Body of pancreas (tissue), 4 donors: ENCODE measurements around the gene TSPAN18. TPM values are rescaled to one million over a fixed set of nuclear protein-coding genes. Genes with fewer than 3 reads are reported as not detected.

Experiments
- ATAC-seq: fragments of 150-250 bp; one replicate; pipeline ENCODE4 v1.9.1; 2016
- DNase-seq, 4 donors: peaks; one replicate each; pipeline ENCODE4 v3.0.0-alpha.2; 2019
- H3K27ac ChIP-seq, 4 donors: fragments of 200-600 bp; sonication (generic); 1 replicate in 3 of 4; 2 replicates in 1 of 4; pipeline versions ENCODE4 v1.5.1 to v1.6.1; 2016 to 2019; ENCODE audit warnings: mild to moderate bottlenecking in 1 of 4, mixed read lengths in 1 of 4, moderate library complexity in 1 of 4
- H3K27me3 ChIP-seq, 2 donors: fragments of 200-600 bp; sonication (generic); one replicate each; pipeline ENCODE4 v1.6.0; 2016; ENCODE audit warnings: mild to moderate bottlenecking in 1 of 2
- H3K36me3 ChIP-seq, 2 donors: fragments of 200-600 bp; sonication (generic); replicated peaks in 1 of 2; 2 replicates each; pipeline ENCODE4 v1.5.1; 2016; ENCODE audit warnings: low read depth in 2 of 2; ENCODE audit not compliant: insufficient read depth in 1 of 2
- H3K4me1 ChIP-seq: fragments of 200-600 bp; sonication (generic); one replicate; pipeline ENCODE4 v1.6.0; 2016
- H3K4me3 ChIP-seq, 2 donors: fragments of 200-600 bp; sonication (generic); 1 replicate in 1 of 2; 2 replicates in 1 of 2; pipeline ENCODE4 v1.5.1; 2016 to 2019
- H3K9me3 ChIP-seq, 3 donors: fragments of 200-600 bp; sonication (generic); 1 replicate in 2 of 3; 2 replicates in 1 of 3; pipeline ENCODE4 v1.5.1; 2016
- POLR2A ChIP-seq, 3 donors: fragments of 450-650 bp; IDR thresholded peaks; one replicate each; pipeline ENCODE4 v1.6.1; 2016; ENCODE audit warnings: antibody characterized with exemption in 3 of 3, mild to moderate bottlenecking in 2 of 3
- WGBS, 2 donors: methylation state at CpG; one replicate each; pipeline ENCODE4 v1.1.5; 2017; 5-methylcytosine and 5-hydroxymethylcytosine counted together
- intact Hi-C: fragments of 100-400 bp; cut with DNase I; formaldehyde crosslinking; loops from one replicate; pipeline ENCODE4 v1.15.1; 2023
- total RNA-seq, 2 donors: library from RNA; depleted of rRNA; stranded (reverse); fragments of >200 nt; gene quantifications; one replicate each; pipeline ENCODE4 v1.1.0, GENCODE V29; 2016
- TF ChIP-seq, protein P1 (sequence below), 7 experiments: fragments of 450-650 bp in 4 of 7; fragments of 200-600 bp in 3 of 7; sonication (generic) in 3 of 7; IDR thresholded peaks; one replicate each; pipeline ENCODE4 v1.5.1; 2016 to 2019; ENCODE audit warnings: antibody characterized with exemption in 7 of 7

The TSPAN18 gene
- total RNA-seq, 2 donors from 2014 or later = 2.1 to 3.0 TPM

DNA sequence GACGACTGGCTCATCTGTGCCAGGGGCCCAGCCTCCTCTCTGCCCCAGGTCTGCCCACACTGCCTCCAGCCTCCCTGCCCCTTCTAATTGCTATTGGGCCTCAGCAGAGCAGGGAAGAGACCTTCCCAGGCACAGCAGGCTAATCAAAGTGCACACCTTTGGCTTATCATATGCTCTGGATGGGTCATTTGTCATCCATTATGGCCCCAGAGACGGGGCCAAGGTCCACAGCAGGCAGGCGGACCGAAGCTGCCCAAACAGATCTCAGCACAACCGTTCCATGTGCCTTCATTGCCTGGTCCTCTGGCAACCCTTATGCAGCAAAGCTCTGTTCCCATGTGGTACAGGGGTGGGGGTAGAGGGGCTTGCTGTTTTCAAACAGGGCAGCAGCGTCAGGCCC is 157.3 kb downstream of the TSPAN18 start:
- no peak for ATAC-seq
- 38 to 54% methylated on average over 5 to 6 of the region's 6 CpGs for WGBS, 2 donors

DNA sequence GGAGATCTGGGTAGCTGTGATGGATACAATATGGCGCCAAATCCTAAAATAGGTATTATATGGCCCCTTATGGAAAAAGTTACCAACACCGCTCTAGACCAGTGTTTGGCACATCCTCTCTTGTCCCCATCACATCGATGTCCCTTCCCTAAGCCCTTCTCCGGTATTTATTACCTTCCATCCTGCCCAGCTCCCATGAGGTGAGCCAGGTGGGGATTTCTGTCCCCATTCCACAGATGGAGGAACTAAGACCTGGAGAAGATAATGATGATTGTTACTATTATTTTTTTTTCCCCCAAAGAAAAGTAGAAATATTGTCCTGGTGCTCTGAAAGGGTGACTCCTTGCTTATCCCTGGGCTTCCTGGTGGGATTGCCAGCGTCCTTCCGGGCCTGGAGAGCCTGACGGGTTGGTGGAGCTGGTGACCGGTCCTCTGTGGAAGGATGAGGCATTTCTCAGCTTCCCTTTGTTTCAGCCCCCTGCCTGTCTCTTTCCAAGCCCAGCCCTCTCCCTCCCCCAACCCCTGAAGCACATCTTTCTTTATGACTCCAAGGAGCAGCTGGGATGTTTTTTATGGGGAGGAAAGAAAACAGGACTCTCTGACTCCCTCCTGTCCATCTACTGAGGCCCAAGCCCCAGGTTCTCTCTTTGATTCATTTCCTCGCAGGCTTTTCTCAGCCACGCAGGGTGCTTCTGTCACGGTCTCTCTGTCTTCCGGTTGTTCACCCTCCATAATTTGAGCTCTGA is 158.5 kb downstream of the TSPAN18 start:
- no peaks in the 10 kb centered on the region for H3K9me3 ChIP-seq
- H3K4me3 ChIP-seq = no peak overlapping the region
- H3K4me1 ChIP-seq = no peaks in the 10 kb centered on the region
- WGBS, 2 donors = 85 to 87% methylated on average over 12 of the region's 12 CpGs
- DNase-seq = no peak
- intact Hi-C loops = no loop called here
- no peak overlapping the region for H3K27ac ChIP-seq
- no peak for ATAC-seq
- no peaks in the 10 kb centered on the region for H3K36me3 ChIP-seq
- H3K27me3 ChIP-seq = no peaks in the 10 kb centered on the region
- TF ChIP-seq POLR2A (IDR thresholded peaks at IDR 0.05) = no peak
- TF ChIP-seq, protein P1, sequence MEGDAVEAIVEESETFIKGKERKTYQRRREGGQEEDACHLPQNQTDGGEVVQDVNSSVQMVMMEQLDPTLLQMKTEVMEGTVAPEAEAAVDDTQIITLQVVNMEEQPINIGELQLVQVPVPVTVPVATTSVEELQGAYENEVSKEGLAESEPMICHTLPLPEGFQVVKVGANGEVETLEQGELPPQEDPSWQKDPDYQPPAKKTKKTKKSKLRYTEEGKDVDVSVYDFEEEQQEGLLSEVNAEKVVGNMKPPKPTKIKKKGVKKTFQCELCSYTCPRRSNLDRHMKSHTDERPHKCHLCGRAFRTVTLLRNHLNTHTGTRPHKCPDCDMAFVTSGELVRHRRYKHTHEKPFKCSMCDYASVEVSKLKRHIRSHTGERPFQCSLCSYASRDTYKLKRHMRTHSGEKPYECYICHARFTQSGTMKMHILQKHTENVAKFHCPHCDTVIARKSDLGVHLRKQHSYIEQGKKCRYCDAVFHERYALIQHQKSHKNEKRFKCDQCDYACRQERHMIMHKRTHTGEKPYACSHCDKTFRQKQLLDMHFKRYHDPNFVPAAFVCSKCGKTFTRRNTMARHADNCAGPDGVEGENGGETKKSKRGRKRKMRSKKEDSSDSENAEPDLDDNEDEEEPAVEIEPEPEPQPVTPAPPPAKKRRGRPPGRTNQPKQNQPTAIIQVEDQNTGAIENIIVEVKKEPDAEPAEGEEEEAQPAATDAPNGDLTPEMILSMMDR (IDR thresholded peaks at IDR 0.05) = no peak

More for the DNA sequence above, 157.3 kb downstream of the TSPAN18 start:
- no peak for TF ChIP-seq POLR2A (IDR thresholded peaks at IDR 0.05)
- TF ChIP-seq, protein P1 (IDR thresholded peaks at IDR 0.05) = no peak
- Histone ChIP-seq H3K4me1 (no peaks in the 10 kb centered on the region), H3K27me3 (no peaks in the 10 kb centered on the region), H3K36me3 (no peaks in the 10 kb centered on the region), H3K27ac (no peak overlapping the region), H3K9me3 (no peaks in the 10 kb centered on the region), H3K4me3 (no peak overlapping the region)
- intact Hi-C loops = no loop called here
- DNase-seq = no peak

DNA sequence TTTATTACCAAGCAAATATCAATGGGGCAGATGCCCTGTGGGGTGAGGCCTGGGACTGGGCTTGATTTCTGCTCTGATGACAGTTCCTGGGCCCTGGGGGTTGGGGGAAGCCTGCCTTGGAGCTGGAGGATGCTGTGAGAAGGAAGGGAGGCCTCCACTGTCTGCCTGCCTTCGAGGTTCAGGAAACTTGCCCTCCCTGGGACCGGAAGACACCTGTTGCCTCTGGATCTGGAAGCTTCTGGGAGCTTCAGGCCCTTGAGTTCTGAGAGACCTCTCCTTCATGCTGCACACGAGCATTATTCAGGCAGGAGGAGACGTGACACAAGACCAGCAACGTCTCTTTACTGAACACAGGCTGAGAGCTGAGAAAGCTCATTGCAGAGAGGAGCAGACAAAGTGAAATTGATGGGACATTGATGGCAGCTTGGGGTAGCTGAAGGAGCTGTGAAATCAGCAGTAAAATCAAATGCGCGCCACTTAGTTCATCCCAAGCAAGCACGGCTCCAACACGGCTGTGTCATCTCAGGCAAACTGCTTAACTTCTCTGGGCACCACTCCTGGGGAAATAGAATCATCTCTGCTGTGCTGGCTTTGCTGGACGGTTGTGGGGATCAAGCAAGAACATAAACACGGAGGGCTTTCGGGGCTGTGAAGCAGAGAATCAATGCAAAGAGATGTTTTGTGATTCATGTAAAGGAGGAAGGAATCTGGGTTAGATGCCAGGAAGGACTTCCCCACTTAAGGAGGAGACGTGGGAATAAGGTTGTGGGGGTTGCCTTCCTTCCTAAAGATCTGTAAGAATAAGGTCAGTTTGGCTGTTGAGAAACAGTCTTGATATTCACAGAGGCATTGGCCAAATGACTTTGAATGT is 159.4 kb downstream of the TSPAN18 start:
- Histone ChIP-seq H3K4me1 (no peaks in the 10 kb centered on the region), H3K36me3 (no peaks in the 10 kb centered on the region), H3K27me3 (no peaks in the 10 kb centered on the region), H3K27ac (no peak overlapping the region), H3K9me3 (no peaks in the 10 kb centered on the region), H3K4me3 (no peak overlapping the region)
- intact Hi-C loops = no loop called here
- ATAC-seq (no peak), DNase-seq (no peak)
- WGBS, 2 donors = 65 to 70% methylated on average over 13 of the region's 13 CpGs
- TF ChIP-seq, protein P1 (IDR thresholded peaks at IDR 0.05) = no peak
- no peak for TF ChIP-seq POLR2A (IDR thresholded peaks at IDR 0.05)

DNA sequence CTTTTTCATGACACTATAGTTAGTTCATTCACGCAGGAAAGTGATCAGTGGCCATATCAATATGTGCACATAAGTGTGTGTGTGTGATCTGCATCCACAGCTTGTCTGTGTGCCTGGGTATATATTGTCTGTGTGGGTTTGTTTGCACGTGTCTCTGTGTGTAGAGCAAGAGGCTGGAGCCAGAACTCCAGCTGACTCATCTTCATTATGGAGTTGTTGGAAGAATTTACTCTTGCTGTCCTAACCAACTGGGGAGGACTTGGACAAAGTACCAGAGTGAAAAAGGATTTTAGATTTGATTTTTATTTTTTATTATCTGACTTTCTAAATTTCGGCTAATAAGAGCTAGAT is 160.0 kb downstream of the TSPAN18 start:
- Histone ChIP-seq H3K4me1 (no peaks in the 10 kb centered on the region), H3K9me3 (no peaks in the 10 kb centered on the region), H3K36me3 (no peaks in the 10 kb centered on the region), H3K27ac (no peak overlapping the region), H3K4me3 (no peak overlapping the region), H3K27me3 (no peaks in the 10 kb centered on the region)
- 51 to 59% methylated on average over 3 of the region's 3 CpGs for WGBS, 2 donors
- TF ChIP-seq, protein P1 (IDR thresholded peaks at IDR 0.05) = no peak
- no peak for TF ChIP-seq POLR2A (IDR thresholded peaks at IDR 0.05)
- DNase-seq (no peak), ATAC-seq (no peak)
- intact Hi-C loops = no loop called here
